HS-27A (cell line): Measurements from ENCODE around the gene MACROD2.
"Not testable (repeated sequence)": the region's sequence is repeated elsewhere in the genome, so short reads cannot be mapped to it uniquely, and the experiment has no call there.

ENCODE experiments used
- DNase-seq: peaks from one replicate; pipeline ENCODE4 v3.0.0-alpha.2; 2012; ENCODE audit warnings: low read depth, missing footprints

MACROD2 gene

DNA sequence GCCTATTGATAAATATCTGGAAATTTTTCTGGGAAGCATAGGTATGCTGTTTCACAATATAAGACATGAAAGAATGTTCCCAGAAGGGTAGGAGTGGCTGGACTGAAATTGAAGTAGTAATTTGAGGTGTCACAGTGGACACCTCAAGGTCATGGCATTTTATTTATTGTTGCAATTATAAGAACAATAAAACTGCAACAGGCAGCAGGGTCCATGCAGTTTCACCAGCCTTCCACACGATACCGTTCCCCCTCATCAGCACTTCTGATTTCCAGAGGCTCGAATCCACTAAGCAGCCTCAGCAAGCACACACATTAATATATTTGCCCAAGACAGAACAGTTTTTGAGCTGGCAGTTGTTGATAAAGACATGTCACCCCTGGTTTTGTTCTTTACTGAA, 1540.5 kb downstream of the MACROD2 start:
- no peak for DNase-seq

DNA sequence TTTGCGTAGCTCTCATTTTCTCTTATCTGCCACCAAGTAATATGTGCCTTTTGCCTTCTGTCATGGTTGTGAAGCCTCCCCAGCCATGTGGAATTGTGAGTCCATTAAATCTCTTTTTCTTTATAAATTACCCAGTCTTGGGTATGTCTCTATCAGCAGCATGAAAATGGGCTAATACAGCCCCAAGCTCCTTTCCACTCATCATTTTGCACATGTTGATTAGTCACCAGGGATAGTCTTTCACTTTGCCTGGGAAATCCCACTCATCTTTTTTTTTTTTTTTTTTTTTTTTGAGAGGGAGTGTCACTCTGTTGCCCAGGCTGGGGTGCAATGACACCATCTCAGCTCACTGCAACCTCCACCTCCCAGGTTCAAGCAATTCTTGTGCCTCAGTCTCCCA, 1541.9 kb downstream of the MACROD2 start:
- not testable (repeated sequence) for DNase-seq

DNA sequence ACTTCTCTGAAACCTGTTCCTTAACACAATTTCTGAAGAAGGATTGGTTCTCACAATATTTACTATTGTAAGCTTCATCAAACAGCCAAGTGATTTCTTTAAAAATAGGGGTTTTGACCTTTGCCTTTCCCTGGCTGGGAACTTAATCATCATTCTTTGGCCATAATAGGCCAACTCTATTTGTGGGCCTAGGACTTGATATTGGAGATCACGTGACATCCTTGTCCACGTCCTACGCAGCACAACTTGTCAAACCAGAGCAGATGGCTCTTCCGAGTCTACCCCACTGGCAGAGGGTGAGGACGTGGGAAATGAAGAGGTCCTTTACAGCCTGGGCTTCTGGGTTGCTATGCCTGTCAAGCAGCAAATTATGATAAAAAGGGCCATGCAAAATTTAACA, 1547.3 kb downstream of the MACROD2 start:
- no peak for DNase-seq

DNA sequence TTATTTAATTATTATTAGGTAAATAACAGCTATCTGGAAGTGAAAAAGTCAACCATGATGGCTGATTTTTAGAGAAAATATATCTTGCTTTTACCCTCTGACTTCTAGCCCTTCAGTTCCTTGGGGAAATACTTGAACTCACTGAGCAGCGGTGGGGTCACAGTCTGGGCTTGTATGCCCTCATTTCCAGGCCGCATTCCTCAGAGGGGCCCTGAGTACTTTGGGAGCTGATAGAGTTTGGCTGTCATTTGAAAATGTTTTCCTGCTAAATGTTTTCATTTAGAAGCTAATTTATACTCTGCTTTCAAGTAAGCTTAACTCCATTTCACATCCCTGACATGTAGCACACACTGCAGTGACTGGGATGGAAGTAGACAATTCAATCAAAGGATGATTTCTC, 1549.4 kb downstream of the MACROD2 start:
- no peak for DNase-seq

DNA sequence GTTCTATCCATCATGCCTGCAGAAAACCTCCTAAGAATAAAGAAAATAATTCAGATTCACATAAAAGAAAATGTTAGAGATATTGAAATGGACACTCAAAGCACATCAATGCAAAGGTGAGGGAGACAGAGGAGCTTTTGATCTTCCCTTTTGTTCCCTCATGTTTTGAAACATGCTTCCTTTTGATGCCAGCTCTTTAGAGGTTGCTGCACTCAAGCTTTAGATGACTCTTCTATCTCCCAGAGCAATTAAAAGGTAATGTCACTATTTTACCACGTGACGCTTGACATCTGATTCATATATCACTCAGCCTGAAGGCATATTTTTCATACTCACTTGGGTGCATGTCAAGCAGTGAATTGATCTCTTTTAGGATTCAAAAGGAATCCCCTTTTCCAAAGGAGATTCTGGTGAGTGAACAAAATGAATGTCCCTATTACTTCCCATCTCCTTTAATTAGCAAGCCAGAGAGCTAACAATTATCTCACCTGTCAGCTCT, 1551.3 kb downstream of the MACROD2 start:
- no peak for DNase-seq

DNA sequence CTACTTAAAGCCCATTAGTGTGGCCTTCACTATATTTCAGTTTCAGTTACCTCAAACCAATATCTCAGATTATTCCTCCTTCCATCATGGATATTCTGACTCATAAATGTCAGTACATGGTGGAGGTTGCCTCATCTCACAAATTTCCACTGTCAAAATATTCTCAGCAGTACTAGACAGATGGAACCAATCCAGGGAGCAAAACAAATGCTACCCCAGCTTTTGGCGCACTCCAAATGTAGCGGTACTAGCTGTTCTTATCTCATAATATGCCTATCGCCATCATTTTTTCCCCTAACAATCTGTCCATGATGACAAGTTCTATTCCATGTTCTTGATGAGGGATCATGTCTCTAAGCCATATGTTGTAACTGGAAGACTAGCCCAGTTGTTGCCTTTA, 1551.8 kb downstream of the MACROD2 start:
- DNase-seq, result no peak

DNA sequence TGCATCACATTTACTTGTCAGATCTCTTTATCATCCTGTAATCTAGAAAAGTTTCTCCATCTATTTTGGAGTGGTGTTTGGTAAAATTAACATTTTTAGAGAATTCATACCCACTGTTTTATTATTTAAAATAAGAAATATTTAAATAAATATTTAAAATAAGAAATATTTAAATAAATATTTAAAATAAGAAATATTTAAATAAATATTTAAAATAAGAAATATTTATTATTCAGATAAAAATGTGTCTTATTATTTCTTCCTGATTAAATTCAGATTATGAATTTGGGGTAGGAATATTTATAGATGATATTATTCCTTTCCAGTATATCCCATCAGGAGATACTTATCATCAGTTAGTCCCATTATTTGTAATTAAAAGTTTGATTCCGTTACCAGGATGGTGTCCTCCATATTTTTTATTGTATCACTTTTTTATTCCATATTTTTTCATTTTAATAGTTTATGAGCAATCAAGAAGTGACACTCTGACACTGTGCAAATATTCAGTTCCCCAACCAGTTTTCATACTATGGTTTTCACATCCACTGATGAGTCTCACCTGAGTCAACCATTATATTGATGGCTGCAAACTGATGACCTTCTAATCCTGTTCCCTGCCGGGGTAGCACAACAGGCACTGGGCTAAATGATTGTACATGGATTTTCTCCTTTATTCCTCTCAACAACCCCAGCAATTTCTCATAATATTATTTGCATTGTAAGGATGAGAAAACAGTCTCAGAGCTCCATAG, 1555.0 kb downstream of the MACROD2 start:
- DNase-seq, result no peak

DNA sequence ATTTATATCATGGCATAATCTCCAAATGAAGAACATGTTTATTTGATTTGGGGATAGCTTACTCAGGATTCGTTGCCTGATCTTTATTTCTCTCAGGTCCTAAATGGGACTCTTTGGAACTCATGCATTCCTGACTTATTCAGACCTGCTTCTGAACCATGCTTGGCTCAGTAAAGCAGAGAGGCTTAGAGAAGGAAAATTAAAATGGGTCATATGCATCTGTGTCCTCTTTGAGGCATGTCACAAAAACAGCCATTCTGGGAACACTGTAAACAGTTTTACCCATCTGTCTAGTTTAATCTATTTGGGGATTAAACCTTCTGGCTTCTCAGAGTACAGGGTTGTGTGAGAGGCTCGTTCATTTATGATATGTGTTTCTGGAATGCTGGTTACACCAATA, 1560.6 kb downstream of the MACROD2 start:
- no peak for DNase-seq

DNA sequence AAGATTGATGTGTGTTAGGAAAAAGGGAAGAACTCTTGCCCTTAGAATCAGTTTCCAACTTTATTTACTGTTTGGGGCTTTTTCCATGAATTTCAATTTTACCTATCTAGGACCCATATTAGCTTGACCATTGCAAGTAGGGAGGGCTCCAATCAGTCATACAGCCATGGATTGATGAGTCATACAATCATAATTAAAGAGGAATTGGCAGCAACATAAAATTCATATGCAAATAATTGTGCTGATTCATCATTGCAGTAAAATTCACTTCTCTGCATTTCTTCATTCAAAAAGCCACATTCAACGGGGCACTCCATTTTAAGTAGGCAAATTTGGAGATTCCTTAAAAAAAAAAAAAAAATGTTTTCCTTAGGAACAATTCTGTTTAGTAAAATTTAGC, 1561.6 kb downstream of the MACROD2 start:
- DNase-seq, result no peak

DNA sequence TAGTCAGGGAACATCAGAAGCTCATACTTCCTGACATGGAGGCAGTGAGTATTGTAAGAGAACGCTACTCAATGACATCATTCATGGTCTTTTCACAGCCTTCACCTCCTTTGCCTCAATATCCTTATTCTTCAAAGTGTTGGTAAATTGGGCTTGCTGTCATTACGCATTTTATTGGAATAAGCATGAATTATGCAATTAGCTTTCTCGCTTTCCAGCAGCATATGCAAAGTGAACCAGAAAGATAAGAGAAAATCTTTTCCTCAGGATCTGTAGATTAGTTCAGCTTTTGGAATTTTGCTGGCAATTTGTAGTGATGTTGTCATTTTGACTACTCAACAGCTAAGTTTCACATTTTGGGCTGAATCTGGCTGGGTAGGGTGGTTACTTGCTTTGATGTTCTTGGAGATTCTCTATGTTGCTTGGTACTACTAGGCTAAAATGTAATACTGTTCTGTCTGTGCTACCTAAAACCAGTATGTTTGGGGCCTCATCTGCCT, 1565.8 kb downstream of the MACROD2 start:
- no peak for DNase-seq

DNA sequence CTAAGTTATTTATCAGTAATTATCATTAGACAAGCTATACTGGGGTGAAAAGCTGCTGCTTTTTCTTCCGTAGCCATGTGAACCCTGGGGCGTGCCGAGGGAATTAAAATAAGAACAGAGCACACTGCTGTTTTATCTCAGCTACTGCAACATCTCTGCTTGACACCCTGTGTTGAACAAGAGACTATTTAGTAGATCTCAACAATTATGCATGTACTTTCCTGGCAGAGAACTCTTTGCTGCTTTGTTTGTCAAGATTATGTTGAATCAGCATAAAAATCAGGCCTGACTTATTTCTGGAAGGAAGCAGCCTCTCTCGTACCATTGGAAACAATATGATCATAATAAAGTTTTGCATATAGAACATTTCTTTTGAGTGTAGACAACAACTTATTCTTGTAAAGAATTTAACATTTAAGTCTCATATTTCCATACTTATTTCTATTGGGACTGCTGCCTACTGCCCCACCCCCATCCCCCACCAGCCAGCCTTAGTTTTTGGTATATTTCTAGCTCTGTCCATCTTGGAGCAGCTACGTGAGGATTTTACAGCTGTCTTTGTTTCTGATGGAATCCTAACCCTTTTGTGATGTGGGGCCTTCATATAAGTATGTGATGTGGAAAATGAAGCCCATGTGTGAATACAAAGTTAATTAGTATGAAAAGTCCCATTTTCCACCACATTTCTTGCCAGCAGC, 1566.5 kb downstream of the MACROD2 start:
- DNase-seq, result no peak

DNA sequence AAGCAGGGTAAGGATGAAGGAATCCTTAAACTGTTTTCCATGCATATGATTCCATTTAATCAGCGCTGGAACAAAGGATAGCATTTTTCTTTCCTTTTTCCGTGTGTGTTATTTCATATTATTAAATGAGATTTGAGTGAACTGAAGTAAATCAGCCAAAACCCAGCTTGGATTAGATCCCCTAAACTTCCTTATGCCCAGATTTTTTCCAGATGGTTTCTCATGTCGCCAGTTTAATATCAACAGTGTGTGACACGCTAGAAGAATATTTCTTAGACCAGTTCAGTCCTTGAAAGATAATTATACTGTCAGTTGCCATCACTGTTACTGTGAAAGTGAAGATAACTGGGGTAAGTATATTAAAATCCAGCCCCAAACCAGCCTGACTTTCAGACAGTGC, 1568.5 kb downstream of the MACROD2 start:
- no peak for DNase-seq

DNA sequence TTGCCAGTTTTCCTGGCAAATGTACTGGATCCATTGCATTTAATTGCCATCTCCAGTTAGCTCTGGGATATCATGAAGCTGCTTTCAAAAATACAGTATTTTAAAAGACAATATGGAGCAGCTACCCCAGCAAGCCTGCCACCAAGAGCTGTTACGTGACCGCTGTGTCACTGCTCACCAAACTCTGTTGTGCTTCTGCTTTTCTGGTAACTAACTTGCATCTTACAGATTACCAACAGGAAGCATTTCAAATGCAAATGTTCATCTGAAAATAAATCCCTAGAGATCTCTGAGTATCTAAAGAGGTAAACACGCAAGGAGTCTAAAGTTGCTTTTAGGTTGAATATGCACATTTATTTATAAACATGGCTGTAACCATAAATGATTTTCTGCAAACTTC, 1569.7 kb downstream of the MACROD2 start:
- DNase-seq, result no peak

DNA sequence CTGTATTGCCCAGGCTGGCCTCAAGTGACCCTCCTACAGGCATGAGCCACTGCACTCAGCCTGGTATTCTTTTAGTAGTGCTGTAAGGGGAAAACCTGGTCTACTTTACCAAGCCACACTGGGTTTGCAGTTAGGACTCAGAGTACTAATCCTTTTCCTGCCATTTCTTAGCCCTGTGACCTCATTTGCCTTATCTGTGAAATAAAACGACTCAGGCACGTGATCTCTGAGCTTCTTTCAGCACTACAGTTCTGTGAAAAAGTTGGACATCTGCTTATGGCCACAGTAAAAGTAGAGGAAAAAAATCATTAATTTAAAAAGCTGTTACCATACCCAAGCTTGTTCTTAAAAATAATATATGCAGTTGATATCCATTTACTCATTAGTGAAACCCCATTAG, 1570.5 kb downstream of the MACROD2 start:
- DNase-seq, result no peak

DNA sequence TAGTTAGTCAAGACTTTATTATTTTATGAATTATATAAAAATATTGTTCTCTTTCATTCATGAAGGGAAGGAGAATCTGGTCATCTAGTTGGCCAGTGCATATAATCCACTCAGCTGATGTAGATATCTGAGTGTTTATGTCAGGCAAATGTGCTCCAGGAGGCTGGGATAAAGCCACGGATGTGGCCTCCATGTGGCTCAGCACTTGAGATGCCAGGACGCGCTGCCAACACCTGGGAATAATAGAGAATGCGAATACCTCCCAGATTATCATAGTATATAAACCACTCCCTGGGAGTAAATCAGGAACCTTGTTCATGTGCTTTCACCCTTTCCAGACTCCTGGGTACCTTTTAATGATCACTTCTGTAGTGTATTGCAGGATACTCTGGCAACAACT, 1571.9 kb downstream of the MACROD2 start:
- no peak for DNase-seq

DNA sequence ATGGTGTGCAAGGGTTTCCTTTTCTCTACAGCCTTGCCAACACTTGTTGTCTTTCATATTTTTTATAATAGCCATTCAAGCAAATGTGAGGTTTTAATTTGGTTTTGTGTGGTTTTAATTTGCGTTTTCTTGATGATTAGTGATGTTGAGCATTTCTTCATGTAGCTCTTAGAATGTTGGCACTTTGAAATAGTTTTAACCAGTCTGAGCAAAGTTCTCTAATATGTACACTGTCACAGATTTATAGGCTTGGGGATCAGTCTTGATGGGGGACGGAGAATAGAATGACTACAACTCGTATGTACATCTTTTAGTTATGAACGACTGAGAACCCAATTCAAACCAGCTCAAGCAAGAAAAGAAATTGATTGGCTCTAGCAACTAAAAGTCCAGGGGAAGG, 1574.8 kb downstream of the MACROD2 start:
- no peak for DNase-seq

DNA sequence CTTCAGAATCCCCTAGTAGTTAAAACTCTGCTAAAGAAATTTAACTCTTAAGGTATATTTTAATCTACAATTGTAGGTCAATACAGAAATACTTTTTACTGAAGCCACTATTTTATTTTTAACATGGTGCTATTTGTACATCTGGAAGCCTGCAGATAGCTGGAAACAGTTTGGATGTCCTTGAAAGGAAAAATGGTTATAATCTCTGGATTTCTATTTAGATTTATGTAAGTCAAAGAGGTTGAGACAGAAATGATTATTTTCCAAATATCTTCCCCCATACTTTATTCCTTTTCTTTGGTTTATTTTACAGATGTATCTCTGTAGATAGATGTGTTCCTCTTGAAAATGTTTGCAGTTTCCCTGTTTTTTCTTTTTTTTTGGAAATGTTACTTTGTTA, 1575.7 kb downstream of the MACROD2 start:
- DNase-seq, result no peak

DNA sequence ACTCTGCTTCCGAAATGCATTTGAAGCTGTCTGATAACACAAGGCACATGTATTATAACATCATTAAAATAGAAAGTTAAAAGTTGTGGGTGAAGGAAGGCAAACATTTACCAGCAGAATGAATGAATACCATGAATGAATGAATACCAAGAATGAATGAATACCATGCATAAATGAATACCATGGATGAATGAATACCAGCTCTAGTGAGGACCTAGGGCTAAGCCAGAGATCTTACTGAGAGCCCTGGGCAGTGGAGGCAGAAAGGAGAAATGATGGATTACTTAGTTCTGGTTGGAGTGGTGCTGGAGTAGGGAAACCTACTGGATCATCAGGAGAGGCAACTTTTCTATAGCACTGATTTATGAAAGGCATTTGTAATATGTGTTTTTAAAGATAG, 1579.9 kb downstream of the MACROD2 start:
- DNase-seq, result no peak

DNA sequence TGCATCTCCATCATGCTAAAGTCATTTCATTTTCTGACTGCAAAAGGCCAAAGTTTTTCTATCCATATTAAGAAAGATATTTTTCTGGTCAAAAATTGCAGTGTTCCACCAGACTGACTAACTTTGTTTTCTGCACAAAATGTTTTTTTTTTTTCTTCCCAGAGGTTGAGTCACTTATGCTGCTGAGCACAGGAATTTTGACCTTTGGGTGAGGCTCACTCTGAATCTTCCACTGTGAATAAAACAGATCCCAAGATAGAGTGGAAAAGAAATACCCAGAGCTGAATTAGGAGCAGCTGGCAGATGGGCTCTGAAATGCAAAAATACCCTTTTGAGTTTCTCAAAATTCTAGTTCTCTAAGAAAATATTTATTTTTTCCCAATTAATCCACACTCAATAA, 1581.1 kb downstream of the MACROD2 start:
- DNase-seq, result no peak

DNA sequence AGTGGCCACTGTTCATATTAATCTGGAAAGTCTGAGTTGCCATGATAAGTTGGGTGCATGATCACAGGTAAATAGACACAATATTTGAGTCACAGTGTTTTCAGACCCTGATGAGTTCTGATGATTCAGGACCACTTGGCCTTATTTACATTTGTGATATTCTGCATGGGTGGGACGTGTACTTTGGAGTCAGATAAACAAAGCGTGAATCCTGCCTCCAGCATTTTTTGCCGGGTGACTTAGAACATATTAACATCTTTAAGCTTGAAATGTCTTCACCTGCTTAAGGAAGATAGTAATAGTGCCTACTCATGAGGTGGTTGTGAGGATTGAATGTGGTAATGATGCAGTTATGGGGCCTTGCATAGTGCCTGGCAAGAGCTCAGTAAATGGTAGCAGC, 1582.8 kb downstream of the MACROD2 start:
- DNase-seq, result no peak

DNA sequence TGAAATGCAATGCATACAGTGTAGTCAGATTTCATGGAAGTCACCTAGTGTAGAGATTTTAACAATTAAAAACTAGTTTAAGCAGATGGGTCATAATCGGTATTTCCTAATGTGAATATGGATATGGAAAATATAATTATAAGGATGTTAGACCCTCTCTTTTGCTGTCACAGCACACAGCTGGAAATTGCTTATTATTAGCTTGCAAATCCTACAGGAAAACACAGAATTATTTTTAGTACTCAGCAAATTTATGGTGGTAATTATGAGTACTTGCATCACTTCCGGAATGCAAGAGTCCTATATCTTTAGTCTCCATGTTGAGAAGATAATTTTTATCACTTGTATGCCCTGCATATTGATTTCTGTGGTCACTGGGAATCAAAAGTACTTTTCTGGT, 1584.4 kb downstream of the MACROD2 start:
- DNase-seq, result no peak

DNA sequence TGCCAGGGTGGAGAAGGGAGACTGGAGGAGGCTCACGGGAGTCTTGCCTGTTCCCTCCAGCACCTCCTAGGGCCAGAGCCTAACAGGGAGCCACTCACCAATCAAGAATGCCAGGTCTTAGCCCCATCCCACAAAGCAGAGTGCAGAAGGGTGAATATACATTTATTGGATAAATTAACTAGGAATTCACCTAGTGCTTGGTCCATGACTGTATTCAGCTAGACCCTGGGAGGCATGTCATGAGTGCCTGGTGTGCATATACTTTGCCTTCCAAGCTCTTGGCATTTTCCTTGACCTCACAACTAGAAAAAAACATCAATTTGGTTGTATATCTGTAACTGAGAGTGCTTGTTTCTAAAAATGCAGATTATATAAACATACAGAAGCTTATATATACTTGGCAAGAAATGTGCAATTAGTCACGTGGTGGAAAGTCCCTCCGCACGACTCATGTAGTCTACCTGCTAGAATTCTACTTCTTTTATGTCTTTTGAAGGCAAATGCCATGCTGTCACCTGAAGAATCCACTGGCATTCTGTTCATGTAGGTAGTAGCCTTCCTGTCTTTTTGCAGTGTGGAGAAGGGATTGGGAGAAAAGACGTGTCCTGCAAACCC, 1586.9 kb downstream of the MACROD2 start:
- DNase-seq, result peak; percentile 43

DNA sequence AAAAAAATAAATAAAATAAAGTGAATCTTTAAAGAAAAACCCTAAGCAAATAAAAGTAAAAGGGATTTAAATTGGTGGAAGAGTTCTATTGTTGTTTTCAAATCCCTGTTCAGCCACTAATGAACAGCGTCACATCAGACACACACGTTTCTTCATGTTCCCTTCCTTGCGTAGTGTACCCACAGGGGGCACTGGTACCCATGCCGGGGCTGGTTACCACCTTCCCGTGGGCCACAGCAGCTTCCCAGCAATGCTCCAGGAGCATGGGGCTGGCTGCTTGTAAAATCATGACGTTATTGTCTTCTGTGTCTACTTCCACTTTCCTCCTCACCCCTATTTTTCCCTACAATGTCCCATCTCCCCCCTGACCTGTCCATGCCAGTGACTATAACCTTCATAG, 1589.2 kb downstream of the MACROD2 start:
- no peak for DNase-seq
